Osteocyte (in vitro differentiated cells): ENCODE results near the gene TTBK2. TPM values are rescaled to one million over a fixed set of nuclear protein-coding genes. Genes with fewer than 3 reads are reported as not detected.

Experiments
- DNase-seq: peaks from one replicate; pipeline ENCODE4 v3.0.0; 2021; ENCODE audit warnings: mixed read lengths; ENCODE audit not compliant: unreplicated experiment; ENCODE audit errors: extremely low spot score
- H3K27ac Mint-ChIP-seq: one replicate; pipeline ENCODE4 v1.8.0; 2021; ENCODE audit warnings: mild to moderate bottlenecking, mixed read lengths; ENCODE audit not compliant: unreplicated experiment
- H3K27me3 Mint-ChIP-seq: one replicate; pipeline ENCODE4 v1.8.0; 2021; ENCODE audit warnings: mixed read lengths; ENCODE audit not compliant: unreplicated experiment
- H3K36me3 Mint-ChIP-seq: one replicate; pipeline ENCODE4 v1.8.0; 2021; ENCODE audit warnings: mixed read lengths; ENCODE audit not compliant: unreplicated experiment
- H3K4me1 Mint-ChIP-seq: one replicate; pipeline ENCODE4 v1.8.0; 2021; ENCODE audit warnings: mixed read lengths; ENCODE audit not compliant: unreplicated experiment
- H3K4me3 Mint-ChIP-seq: one replicate; pipeline ENCODE4 v1.8.0; 2021; ENCODE audit warnings: mild to moderate bottlenecking, moderate library complexity, mixed read lengths; ENCODE audit not compliant: unreplicated experiment
- H3K9me3 Mint-ChIP-seq: one replicate; pipeline ENCODE4 v1.8.0; 2021; ENCODE audit warnings: mixed read lengths; ENCODE audit not compliant: unreplicated experiment
- total RNA-seq: library from RNA; stranded (reverse); gene quantifications from 2 replicates; pipeline ENCODE4 v1.2.1, GENCODE V29; 2021
- TF ChIP-seq, protein P1 (sequence below): fragments of 200-600 bp; sonication (generic); IDR thresholded peaks from 2 replicates; pipeline ENCODE4 v1.5.0; 2021; ENCODE audit warnings: antibody characterized with exemption, mild to moderate bottlenecking, moderate library complexity

The TTBK2 gene
- total RNA-seq, 1 donor from 2014 or later: 23.6 TPM

- DNase-seq: peak; percentile 71
- TF ChIP-seq, protein P1, sequence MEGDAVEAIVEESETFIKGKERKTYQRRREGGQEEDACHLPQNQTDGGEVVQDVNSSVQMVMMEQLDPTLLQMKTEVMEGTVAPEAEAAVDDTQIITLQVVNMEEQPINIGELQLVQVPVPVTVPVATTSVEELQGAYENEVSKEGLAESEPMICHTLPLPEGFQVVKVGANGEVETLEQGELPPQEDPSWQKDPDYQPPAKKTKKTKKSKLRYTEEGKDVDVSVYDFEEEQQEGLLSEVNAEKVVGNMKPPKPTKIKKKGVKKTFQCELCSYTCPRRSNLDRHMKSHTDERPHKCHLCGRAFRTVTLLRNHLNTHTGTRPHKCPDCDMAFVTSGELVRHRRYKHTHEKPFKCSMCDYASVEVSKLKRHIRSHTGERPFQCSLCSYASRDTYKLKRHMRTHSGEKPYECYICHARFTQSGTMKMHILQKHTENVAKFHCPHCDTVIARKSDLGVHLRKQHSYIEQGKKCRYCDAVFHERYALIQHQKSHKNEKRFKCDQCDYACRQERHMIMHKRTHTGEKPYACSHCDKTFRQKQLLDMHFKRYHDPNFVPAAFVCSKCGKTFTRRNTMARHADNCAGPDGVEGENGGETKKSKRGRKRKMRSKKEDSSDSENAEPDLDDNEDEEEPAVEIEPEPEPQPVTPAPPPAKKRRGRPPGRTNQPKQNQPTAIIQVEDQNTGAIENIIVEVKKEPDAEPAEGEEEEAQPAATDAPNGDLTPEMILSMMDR: no peak
- no peaks in the 10 kb centered on the region for H3K4me1 Mint-ChIP-seq
- H3K9me3 Mint-ChIP-seq: no peaks in the 10 kb centered on the region
- no peak overlapping the region for H3K4me3 Mint-ChIP-seq
- no peaks in the 10 kb centered on the region for H3K27me3 Mint-ChIP-seq
- H3K36me3 Mint-ChIP-seq: peaks cover 38% of the 10 kb centered on the region
- H3K27ac Mint-ChIP-seq: no peak overlapping the region
These were observed 227.6 kb downstream of the TTBK2 start for GRCh38 chr15:42692997-42693396.

- H3K4me3 Mint-ChIP-seq: no peak overlapping the region
- peak; percentile 62 for DNase-seq
- H3K27ac Mint-ChIP-seq: no peak overlapping the region
- no peaks in the 10 kb centered on the region for H3K27me3 Mint-ChIP-seq
- TF ChIP-seq, protein P1: no peak
- peaks cover 38% of the 10 kb centered on the region for H3K36me3 Mint-ChIP-seq
- no peaks in the 10 kb centered on the region for H3K9me3 Mint-ChIP-seq
- no peaks in the 10 kb centered on the region for H3K4me1 Mint-ChIP-seq
These were observed 228.0 kb downstream of the TTBK2 start for GRCh38 chr15:42692536-42692935.

GRCh38 chr15:42691770-42692169, 228.8 kb downstream of the TTBK2 start:
- Mint-ChIP-seq H3K27me3 (no peaks in the 10 kb centered on the region), H3K27ac (no peak overlapping the region), H3K9me3 (no peaks in the 10 kb centered on the region), H3K4me1 (no peaks in the 10 kb centered on the region), H3K36me3 (peaks cover 45% of the 10 kb centered on the region), H3K4me3 (no peak overlapping the region)
- TF ChIP-seq, protein P1: no peak
- peak; percentile 77 for DNase-seq

DNA sequence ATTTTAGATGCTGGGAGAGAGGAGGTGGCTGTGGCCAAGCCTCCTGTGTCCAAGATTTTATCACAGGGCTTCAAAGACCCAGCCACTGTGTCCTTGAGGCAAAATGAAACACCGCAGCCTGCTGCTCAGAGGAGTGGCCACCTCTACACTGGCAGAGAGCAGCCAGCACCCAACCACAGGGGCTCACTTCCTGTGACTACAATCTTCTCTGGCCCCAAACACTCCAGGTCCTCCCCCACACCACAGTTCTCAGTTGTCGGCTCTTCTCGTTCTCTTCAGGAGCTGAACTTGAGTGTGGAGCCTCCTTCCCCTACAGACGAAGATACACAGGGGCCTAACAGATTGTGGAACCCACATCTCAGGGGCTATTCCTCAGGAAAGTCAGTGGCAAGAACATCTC, 229.3 kb downstream of the TTBK2 start:
- Mint-ChIP-seq H3K36me3 (peaks cover 46% of the 10 kb centered on the region), H3K27ac (no peak overlapping the region), H3K4me3 (no peak overlapping the region)

More for the DNA sequence above, 229.3 kb downstream of the TTBK2 start:
- TF ChIP-seq, protein P1: no peak
- Mint-ChIP-seq H3K9me3 (no peaks in the 10 kb centered on the region), H3K27me3 (no peaks in the 10 kb centered on the region), H3K4me1 (no peaks in the 10 kb centered on the region)
- DNase-seq: peak; percentile 54

Other genes starting within 250 kb of the TTBK2 start
- 15.6 and 24.0 TPM in 2 replicates for gene CDAN1, start 183.7 kb downstream of the TTBK2 start, total RNA-seq
- 31.4 and 34.1 TPM in 2 replicates for gene UBR1, start 185.3 kb upstream of the TTBK2 start, total RNA-seq
- gene TMEM62, start 212.8 kb upstream of the TTBK2 start, total RNA-seq: 11.7 and 15.2 TPM in 2 replicates